Aorta (tissue), 5 donors: ENCODE measurements around the gene HYAL2. TPM values are rescaled to one million over a fixed set of nuclear protein-coding genes. Genes with fewer than 3 reads are reported as not detected.
A peak's percentile ranks its signal among the peaks of the same experiment; 100 is the strongest.

Source experiments
- ATAC-seq: fragments of 200-7000 bp; cut with Tn5 transposase; one replicate; pipeline ENCODE4 v1.9.1; 2022; ENCODE audit warnings: moderate library complexity; ENCODE audit not compliant: low FRiP score
- DNase-seq, 2 donors: peaks; one replicate each; pipeline ENCODE4 v3.0.0-alpha.2; 2020
- H3K27ac ChIP-seq, 2 donors: one replicate each; pipeline ENCODE4 v1.5.1; 2013; ENCODE audit warnings: low read length in 2 of 2, mild to moderate bottlenecking in 2 of 2, moderate library complexity in 2 of 2, control low read depth in 1 of 2, inconsistent platforms in 1 of 2, low read depth in 1 of 2
- H3K27me3 ChIP-seq, 2 donors: one replicate each; pipeline ENCODE4 v1.6.1; 2013; ENCODE audit warnings: control low read depth in 1 of 2, low read length in 1 of 2, mild to moderate bottlenecking in 1 of 2, moderate library complexity in 1 of 2; ENCODE audit not compliant: insufficient read depth in 2 of 2, control insufficient read depth in 1 of 2
- H3K36me3 ChIP-seq, 2 donors: one replicate each; pipeline ENCODE4 v1.6.1; 2013; ENCODE audit warnings: control low read depth in 1 of 2, low read length in 1 of 2, mild to moderate bottlenecking in 1 of 2; ENCODE audit not compliant: insufficient read depth in 2 of 2, control insufficient read depth in 1 of 2
- H3K4me1 ChIP-seq, 2 donors: one replicate each; pipeline ENCODE4 v1.6.1; 2013; ENCODE audit warnings: low read length in 2 of 2, control low read depth in 1 of 2, mild to moderate bottlenecking in 1 of 2, moderate library complexity in 1 of 2; ENCODE audit not compliant: insufficient read depth in 2 of 2, control insufficient read depth in 1 of 2
- H3K4me3 ChIP-seq, 2 donors: one replicate each; pipeline ENCODE4 v1.5.1; 2013; ENCODE audit warnings: low read length in 2 of 2, control low read depth in 1 of 2, mild to moderate bottlenecking in 1 of 2
- H3K9me3 ChIP-seq: one replicate; pipeline ENCODE4 v1.6.1; 2013; ENCODE audit warnings: mild to moderate bottlenecking, low read length; ENCODE audit not compliant: control insufficient read depth
- WGBS, 2 donors: extraction: QIAGEN DNeasy Blood & Tissue Kit; methylation state at CpG; one replicate each; pipeline ENCODE4 v1.1.7; 2013; 5-methylcytosine and 5-hydroxymethylcytosine counted together
- intact Hi-C, 2 donors: fragments of 100-400 bp; cut with DNase I; formaldehyde crosslinking; loops; one replicate each; pipeline versions ENCODE4 v1.14.2 to v1.15.0; 2022
- polyA plus RNA-seq, 2 donors: library from polyadenylated mRNA; stranded (reverse); fragments of 200-250 nt; gene quantifications; one replicate each; pipeline ENCODE4 v1.2.3, GENCODE V29; 2013
- total RNA-seq, 2 donors: library from RNA; stranded (reverse); fragmentation: NEBNext Ultra II Directional; extraction: Animal tissue kit (Norgen Biotek cat#: 25700); gene quantifications; one replicate each; pipeline ENCODE4 v1.2.1, GENCODE V29; 2021
- donor health status: healthy with polysubstance abuse.
- donor health status: Bipolar disorder and iron deficiency.
- donor health status: DM: no; HTN: no; CAD: no.
- donor health status: DM: no; HTN: no; CAD: no.
- donor health status: DM: yes; HTN: yes; CAD: no.

Gene HYAL2
- total and polyA plus RNA-seq, 4 donors = 5.6 to 71.2 (median 38.9) TPM

- no peaks in the 10 kb centered on the region for H3K4me1 ChIP-seq
- intact Hi-C loops = loop anchor here in 1 of 2 donors (5.0 to 10.0 kb wide), 2 partner anchors 259 to 1041 kb away; partner anchors contain the start of genes CISH and RBM15B
- ATAC-seq (no peak), DNase-seq (no peak)
- no peak overlapping the region for H3K4me3 ChIP-seq
- H3K36me3 ChIP-seq = peaks cover 0 to 5% of the 10 kb centered on the region in 2 donors
- 77 to 78% methylated on average over 12 of the region's 12 CpGs for WGBS, 2 donors
- no peaks in the 10 kb centered on the region for H3K27me3 ChIP-seq
- H3K9me3 ChIP-seq = no peaks in the 10 kb centered on the region
- no peak overlapping the region for H3K27ac ChIP-seq
Observed at GRCh38 chr3:50353245-50354004, 30.9 kb upstream of the HYAL2 start.

GRCh38 chr3:50352781-50353180 is 30.2 kb upstream of the HYAL2 start:
- peaks cover 0 to 5% of the 10 kb centered on the region in 2 donors for H3K36me3 ChIP-seq
- ATAC-seq (no peak), DNase-seq (no peak)
- H3K4me1 ChIP-seq = no peaks in the 10 kb centered on the region
- no peak overlapping the region for H3K27ac ChIP-seq
- H3K4me3 ChIP-seq = no peak overlapping the region
- intact Hi-C loops = loop anchor here in 1 of 2 donors (5.0 to 10.0 kb wide), 2 partner anchors 260 to 1042 kb away; partner anchors contain the start of genes CISH and RBM15B
- H3K27me3 ChIP-seq = no peaks in the 10 kb centered on the region
- WGBS, 2 donors = 13 to 17% methylated on average over 2 of the region's 2 CpGs
- no peaks in the 10 kb centered on the region for H3K9me3 ChIP-seq

- intact Hi-C loops = loop anchor here in 1 of 2 donors (5.0 to 10.0 kb wide), 2 partner anchors 261 to 1043 kb away; partner anchors contain the start of genes CISH and RBM15B
- no peaks in the 10 kb centered on the region for H3K4me1 ChIP-seq
- peaks cover 0 to 5% of the 10 kb centered on the region in 2 donors for H3K36me3 ChIP-seq
- no peak for ATAC-seq
- no peaks in the 10 kb centered on the region for H3K9me3 ChIP-seq
- no peak for DNase-seq
- no peak overlapping the region for H3K4me3 ChIP-seq
- H3K27me3 ChIP-seq = no peaks in the 10 kb centered on the region
- 25 to 26% methylated on average over 11 of the region's 11 CpGs for WGBS, 2 donors
- peak overlapping the region in 1 of 2 donors; percentile 10 for H3K27ac ChIP-seq
Observed at GRCh38 chr3:50351323-50351697, 28.8 kb upstream of the HYAL2 start.

GRCh38 chr3:50350527-50351322 is 28.2 kb upstream of the HYAL2 start, which contains the start of the genes CYB561D2 and NPRL2:
TSS of gene CYB561D2 (plus strand) at chr3:50350862. CDS start at chr3:50351434, 572 bp downstream.
TSS of gene NPRL2 (minus strand) at chr3:50350775. CDS start at chr3:50350652, 123 bp downstream.
- Histone ChIP-seq H3K9me3 (no peaks in the 10 kb centered on the region), H3K27ac (peak within 1 kb of the TSS in 1 of 2 donors; percentile 75), H3K36me3 (peaks cover 0 to 5% of the 10 kb centered on the region in 2 donors), H3K4me1 (no peaks in the 10 kb centered on the region), H3K27me3 (no peaks in the 10 kb centered on the region), H3K4me3 (peak within 1 kb of the TSS; percentile 15 to 51)
- intact Hi-C loops = loop anchor here in 1 of 2 donors (5.0 to 10.0 kb wide), 2 partner anchors 262 to 1044 kb away; partner anchors contain the start of genes CISH and RBM15B
- DNase-seq (peak; percentile 99), ATAC-seq (peak; percentile 95)
- WGBS, 2 donors = 0% methylated on average over 64 of the region's 64 CpGs

- no peak for DNase-seq
Observed at GRCh38 chr3:50350213-50350526, 27.6 kb upstream of the HYAL2 start.

GRCh38 chr3:50347187-50347813 is 24.8 kb upstream of the HYAL2 start:
- Histone ChIP-seq H3K4me3 (no peak overlapping the region), H3K27ac (no peak overlapping the region), H3K36me3 (no peaks in the 10 kb centered on the region), H3K4me1 (no peaks in the 10 kb centered on the region), H3K27me3 (no peaks in the 10 kb centered on the region), H3K9me3 (no peaks in the 10 kb centered on the region)
- intact Hi-C loops = loop anchor here in 1 of 2 donors (5.0 kb wide), 1 partner anchor 195 kb away; no protein-coding TSS in a partner anchor
- no peak for ATAC-seq
- WGBS, 2 donors = 26% methylated on average over 14 of the region's 14 CpGs
- DNase-seq = peak; percentile 83 to 90

More at GRCh38 chr3:50350213-50350526, 27.6 kb upstream of the HYAL2 start:
- no peaks in the 10 kb centered on the region for H3K4me1 ChIP-seq
- WGBS, 2 donors = 1% methylated on average over 7 of the region's 7 CpGs
- no peaks in the 10 kb centered on the region for H3K27me3 ChIP-seq
- peak overlapping the region in 1 of 2 donors; percentile 69 for H3K27ac ChIP-seq
- ATAC-seq = no peak
- H3K9me3 ChIP-seq = no peaks in the 10 kb centered on the region
- peak overlapping the region; percentile 8 to 51 for H3K4me3 ChIP-seq
- intact Hi-C loops = loop anchor here in 1 of 2 donors (5.0 to 10.0 kb wide), 2 partner anchors 262 to 1045 kb away; partner anchors contain the start of genes CISH and RBM15B
- peaks cover 0 to 5% of the 10 kb centered on the region in 2 donors for H3K36me3 ChIP-seq

- Histone ChIP-seq H3K27me3 (no peaks in the 10 kb centered on the region), H3K27ac (no peak within 1 kb of the TSS), H3K4me3 (no peak within 1 kb of the TSS), H3K36me3 (no peaks in the 10 kb centered on the region), H3K9me3 (no peaks in the 10 kb centered on the region), H3K4me1 (no peaks in the 10 kb centered on the region)
- ATAC-seq (peak; percentile 28), DNase-seq (peak; percentile 84 to 94)
- WGBS, 2 donors = 7 to 9% methylated on average over 45 of the region's 45 CpGs
- intact Hi-C loops = loop anchor here in 1 of 2 donors (5.0 kb wide), 1 partner anchor 197 kb away; no protein-coding TSS in a partner anchor
Observed at GRCh38 chr3:50345586-50346234, 23.2 kb upstream of the HYAL2 start, which contains the start of gene ZMYND10. TSS of gene ZMYND10 (minus strand) at chr3:50345732. CDS start at chr3:50345579, 153 bp downstream.
